Airway epithelial cell (primary cell): ENCODE results near the gene IP6K2. TPM values are rescaled to one million over a fixed set of nuclear protein-coding genes. Genes with fewer than 3 reads are reported as not detected.

Source experiments
- total RNA-seq: library from RNA; depleted of rRNA; stranded (reverse); fragments of >200 nt; gene quantifications from 2 replicates; pipeline ENCODE4 v1.2.3, GENCODE V29; 2015

The IP6K2 gene, protein sequence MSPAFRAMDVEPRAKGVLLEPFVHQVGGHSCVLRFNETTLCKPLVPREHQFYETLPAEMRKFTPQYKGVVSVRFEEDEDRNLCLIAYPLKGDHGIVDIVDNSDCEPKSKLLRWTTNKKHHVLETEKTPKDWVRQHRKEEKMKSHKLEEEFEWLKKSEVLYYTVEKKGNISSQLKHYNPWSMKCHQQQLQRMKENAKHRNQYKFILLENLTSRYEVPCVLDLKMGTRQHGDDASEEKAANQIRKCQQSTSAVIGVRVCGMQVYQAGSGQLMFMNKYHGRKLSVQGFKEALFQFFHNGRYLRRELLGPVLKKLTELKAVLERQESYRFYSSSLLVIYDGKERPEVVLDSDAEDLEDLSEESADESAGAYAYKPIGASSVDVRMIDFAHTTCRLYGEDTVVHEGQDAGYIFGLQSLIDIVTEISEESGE
- 86.9 and 103 TPM in 2 replicates for total RNA-seq

DNA sequence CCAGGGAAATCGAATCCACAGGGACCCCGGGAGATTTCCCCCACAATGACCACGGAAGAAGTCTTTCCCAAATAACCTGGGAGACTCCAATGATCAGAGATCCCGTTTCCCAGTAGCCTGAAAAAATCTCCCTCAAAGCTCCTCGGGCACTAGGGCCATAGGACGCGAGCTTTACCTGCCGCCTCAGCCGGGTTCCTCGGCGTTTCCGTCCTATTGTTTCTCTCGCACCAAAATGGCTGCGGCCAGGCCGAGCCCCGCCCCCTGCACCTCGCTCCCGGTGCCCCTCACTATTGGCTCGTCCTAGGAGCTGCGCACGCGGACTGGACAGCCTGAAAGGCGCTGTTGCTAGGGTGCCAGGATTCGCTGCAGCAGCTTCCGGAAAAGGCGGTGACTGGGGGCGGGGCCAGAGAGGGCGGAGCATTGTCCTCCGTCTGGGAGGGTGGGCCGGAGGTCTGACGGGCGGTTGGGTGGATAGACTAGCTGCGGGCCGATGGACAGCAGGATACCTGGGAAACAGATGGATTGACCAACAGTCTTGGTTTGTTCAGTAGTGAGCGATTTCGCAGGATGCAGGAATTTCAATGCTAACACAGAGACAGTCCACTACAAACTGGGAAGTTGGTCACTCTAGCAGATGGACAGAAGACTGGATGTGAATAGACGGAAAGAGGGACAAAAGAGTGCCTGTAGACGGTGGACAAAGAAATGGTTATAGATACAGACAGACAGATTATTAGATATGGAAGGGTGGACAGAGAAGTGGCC is at the start of gene IP6K2:
Gene IP6K2, minus strand, starts transcription at position 240 of the 765 bp plus-strand sequence. CDS start 21,930 bp downstream, outside the sequence.

DNA sequence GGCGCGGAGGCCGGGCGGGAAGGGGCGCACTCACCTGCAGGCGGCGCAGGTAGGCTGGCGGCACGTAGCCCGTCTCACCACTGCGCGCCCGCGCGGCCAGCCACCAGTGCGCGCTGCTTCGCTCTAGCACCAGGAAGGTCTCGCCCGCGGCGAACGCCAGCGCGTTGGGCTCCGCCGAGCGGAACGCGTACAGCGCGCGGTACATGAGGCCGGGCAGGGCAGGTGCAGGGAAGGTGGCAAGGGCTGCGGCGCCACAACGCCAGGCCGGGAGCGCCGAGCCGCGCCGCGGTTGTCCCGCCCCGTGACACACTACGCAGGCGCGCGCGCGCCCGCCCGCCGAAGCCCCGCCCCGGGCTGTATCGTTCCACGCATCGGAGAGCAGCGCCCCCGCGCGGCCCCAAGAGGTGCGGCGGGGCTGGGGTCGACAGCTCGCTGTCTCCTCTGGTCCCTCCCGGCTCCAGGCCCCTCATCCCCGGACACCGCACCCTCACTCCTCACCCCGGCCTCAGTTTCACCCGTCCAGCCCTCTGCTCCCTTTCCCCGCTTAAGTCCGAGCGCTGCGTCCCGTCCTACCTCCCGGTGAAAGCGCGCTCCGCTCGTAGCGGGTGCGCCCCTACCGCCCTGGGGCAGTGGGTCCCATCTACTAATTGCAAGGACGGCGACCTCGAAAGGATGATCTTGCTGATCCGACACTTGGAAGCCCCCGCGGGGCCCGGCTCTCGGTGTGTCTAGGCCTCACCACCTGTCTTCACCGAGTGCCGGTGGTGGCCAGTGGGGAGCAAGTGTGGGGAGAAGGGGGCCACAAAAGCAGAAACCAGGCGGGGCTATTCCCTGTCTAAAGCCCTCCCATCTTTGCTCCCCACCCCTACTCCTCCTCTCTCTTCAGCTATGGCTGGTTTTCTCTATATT is 31.2 kb downstream of the IP6K2 start, which contains the start of gene NCKIPSD:
Gene NCKIPSD, minus strand, starts transcription at position 313 of the 909 bp plus-strand sequence. Its CDS starts 108 bp downstream, at position 205.

DNA sequence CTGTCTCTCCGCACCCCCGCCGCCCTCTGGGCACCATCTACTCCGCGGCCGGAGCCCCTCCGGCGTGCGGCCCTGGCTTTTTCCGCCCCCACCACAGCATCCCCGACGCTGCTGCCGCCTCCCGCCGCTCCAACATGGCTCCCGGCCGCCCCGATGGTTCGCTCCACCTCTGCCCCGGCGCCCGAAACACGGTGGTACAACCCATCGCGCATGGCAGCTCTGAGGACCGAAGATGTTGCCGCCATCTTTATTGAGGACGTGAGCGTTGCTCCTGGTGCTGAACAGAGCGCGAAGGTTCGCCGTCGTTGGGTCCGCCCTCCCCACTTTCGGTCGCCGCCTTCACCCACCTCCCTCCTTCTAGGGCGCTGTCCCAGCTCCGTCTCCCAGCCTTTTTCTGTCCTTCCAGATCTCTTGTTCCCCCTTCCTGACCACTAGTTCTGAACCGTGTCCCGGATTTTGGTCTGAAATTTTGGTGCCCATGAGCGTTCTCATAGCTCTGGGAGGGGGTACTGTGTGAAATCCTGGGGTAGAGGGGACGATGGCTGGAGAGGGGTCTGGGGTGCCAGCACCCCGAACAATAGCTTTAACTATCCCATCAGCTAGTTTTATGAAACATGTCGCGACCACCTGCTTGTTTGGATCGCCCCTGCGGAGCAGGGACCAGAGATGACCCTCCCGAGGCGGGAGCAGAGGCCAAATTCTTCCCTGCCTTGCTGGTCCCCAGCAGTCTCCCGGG is 54.1 kb downstream of the IP6K2 start, which contains the start of gene CELSR3:
Gene CELSR3, minus strand, starts transcription at position 134 of the 736 bp plus-strand sequence. CDS start 252 bp downstream, outside the sequence.

Other genes with a start within 250 kb of the IP6K2 start
- 144 and 159 TPM in 2 replicates for gene SHISA5, start 213.0 kb downstream of the IP6K2 start, total RNA-seq
- 20.5 and 24.5 TPM in 2 replicates for gene PFKFB4, start 160.4 kb downstream of the IP6K2 start, total RNA-seq
- gene UCN2, start 153.4 kb downstream of the IP6K2 start, total RNA-seq = 14.4 and 15.2 TPM in 2 replicates
- gene COL7A1, start 121.9 kb downstream of the IP6K2 start, total RNA-seq = 294 and 341 TPM in 2 replicates
- gene UQCRC1, start 107.6 kb downstream of the IP6K2 start, total RNA-seq = 452 and 505 TPM in 2 replicates
- gene TMEM89, start 95.5 kb downstream of the IP6K2 start, total RNA-seq = not detected in 2 replicates
- gene SLC26A6, start 81.8 kb downstream of the IP6K2 start, total RNA-seq = 34.7 and 59.2 TPM in 2 replicates
- 0.60 and 1.1 TPM in 2 replicates for gene CELSR3, start 54.3 kb downstream of the IP6K2 start, total RNA-seq
- 25.2 and 34.8 TPM in 2 replicates for gene NCKIPSD, start 31.3 kb downstream of the IP6K2 start, total RNA-seq
- gene PRKAR2A, start 130.7 kb upstream of the IP6K2 start, total RNA-seq = 35.0 and 41.8 TPM in 2 replicates
- gene SLC25A20, start 181.7 kb upstream of the IP6K2 start, total RNA-seq = 9.5 and 11.5 TPM in 2 replicates
- gene ARIH2, start 201.6 kb upstream of the IP6K2 start, total RNA-seq = 47.5 and 55.1 TPM in 2 replicates